Bone marrow (tissue), 2 donors: ENCODE measurements around the gene ETS1.

Experiments used
- DNase-seq, 2 donors: peaks; one replicate each; lab custom pipeline; 2025; lab: John Stamatoyannopoulos, UW

Gene ETS1

GRCh38 chr11:128500493-128500892 is 86.9 kb downstream of the ETS1 start:
- no peak for DNase-seq

GRCh38 chr11:128499613-128500253 is 87.6 kb downstream of the ETS1 start:
- DNase-seq: no peak

GRCh38 chr11:128498721-128499245 is 88.6 kb downstream of the ETS1 start:
- no peak for DNase-seq

- DNase-seq: no peak
Measured at GRCh38 chr11:128497776-128498095, 89.6 kb downstream of the ETS1 start.

- peak in 1 of 2 donors; percentile 10 for DNase-seq
Measured at GRCh38 chr11:128497061-128497775, 90.1 kb downstream of the ETS1 start.

GRCh38 chr11:128496692-128497060 is 90.7 kb downstream of the ETS1 start:
- no peak for DNase-seq

- no peak for DNase-seq
Measured at GRCh38 chr11:128496249-128496648, 91.1 kb downstream of the ETS1 start.

- DNase-seq: no peak
Measured at GRCh38 chr11:128494418-128495332, 92.7 kb downstream of the ETS1 start.

- no peak for DNase-seq
Measured at GRCh38 chr11:128493570-128493965, 93.8 kb downstream of the ETS1 start.

GRCh38 chr11:128492903-128493569 is 94.3 kb downstream of the ETS1 start:
- no peak for DNase-seq

GRCh38 chr11:128492461-128492860 is 94.9 kb downstream of the ETS1 start:
- no peak for DNase-seq

- no peak for DNase-seq
Measured at GRCh38 chr11:128491195-128491936, 96.0 kb downstream of the ETS1 start.

GRCh38 chr11:128490092-128490491 is 97.3 kb downstream of the ETS1 start:
- no peak for DNase-seq

GRCh38 chr11:128488471-128488870 is 98.9 kb downstream of the ETS1 start:
- no peak for DNase-seq

GRCh38 chr11:128487978-128488377 is 99.4 kb downstream of the ETS1 start:
- DNase-seq: no peak

- DNase-seq: no peak
Measured at GRCh38 chr11:128484172-128484571, 103.2 kb downstream of the ETS1 start.

- DNase-seq: no peak
Measured at GRCh38 chr11:128483211-128483788, 104.1 kb downstream of the ETS1 start.

GRCh38 chr11:128482512-128483191 is 104.7 kb downstream of the ETS1 start:
- no peak for DNase-seq

GRCh38 chr11:128482092-128482491 is 105.3 kb downstream of the ETS1 start:
- DNase-seq: no peak

- no peak for DNase-seq
Measured at GRCh38 chr11:128481135-128481534, 106.2 kb downstream of the ETS1 start.
